HEK293 (cell line): ENCODE results near the gene LYPD4.
A peak's percentile ranks its signal among the peaks of the same experiment; 100 is the strongest.

Source experiments
- CTCF ChIA-PET: fragments of 350-600 bp; formaldehyde crosslinking; extraction: SDS; loops from one replicate; lab custom pipeline; 2021; ENCODE audit warnings: antibody characterized with exemption; lab: Yijun Ruan, JAX
- POLR2A ChIA-PET: fragments of 300-600 bp; formaldehyde crosslinking; extraction: SDS; loops from one replicate; lab custom pipeline; 2020; ENCODE audit warnings: antibody characterized with exemption, inconsistent platforms; lab: Yijun Ruan, JAX
- H3K27ac ChIP-seq: fragments of 200-500 bp; sonication (Bioruptor generic); 2 replicates; pipeline ENCODE4 v1.5.1; 2014; ENCODE audit warnings: low read depth, low read length, control low read depth, inconsistent platforms; ENCODE audit errors: extremely low read depth
- H3K36me3 ChIP-seq, 2 experiments: fragments of 200-500 bp in 1 of 2; sonication (Bioruptor generic) in 1 of 2; 1 replicate in 1 of 2; 2 replicates in 1 of 2; pipeline ENCODE4 v1.5.1; 2014 to 2017; ENCODE audit warnings: inconsistent platforms in 2 of 2, low read length in 2 of 2; ENCODE audit not compliant: control insufficient read depth in 2 of 2, insufficient read depth in 1 of 2
- H3K4me1 ChIP-seq: fragments of 200-500 bp; sonication (Bioruptor generic); 2 replicates; pipeline ENCODE4 v1.5.1; 2014; ENCODE audit warnings: mild to moderate bottlenecking, low read length, inconsistent platforms; ENCODE audit not compliant: control insufficient read depth, insufficient read depth
- H3K4me3 ChIP-seq: 2 replicates; pipeline ENCODE4 v1.5.1; 2011; ENCODE audit warnings: low read depth, mild to moderate bottlenecking, control low read depth, low read length, moderate library complexity
- H3K9me3 ChIP-seq: fragments of 200-500 bp; sonication (Bioruptor generic); 2 replicates; pipeline ENCODE4 v1.5.1; 2014; ENCODE audit warnings: low read depth, low read length, inconsistent platforms; ENCODE audit not compliant: control insufficient read depth, insufficient read depth
- CTCF ChIP-seq: fragments of 450-650 bp; formaldehyde crosslinking; IDR thresholded peaks from 2 replicates; pipeline ENCODE4 v1.5.1; 2016; ENCODE audit warnings: missing biosample characterization, missing genetic modification characterization
- SCRT2 ChIP-seq: fragments of 450-650 bp; formaldehyde crosslinking; IDR thresholded peaks from 2 replicates; pipeline ENCODE4 v1.5.1; 2016; ENCODE audit warnings: missing biosample characterization, missing genetic modification characterization
- ZBTB20 ChIP-seq: fragments of 450-650 bp; formaldehyde crosslinking; IDR thresholded peaks from 2 replicates; pipeline ENCODE4 v1.5.1; 2016; ENCODE audit warnings: missing biosample characterization, missing genetic modification characterization
- ZNF175 ChIP-seq: fragments of 450-650 bp; formaldehyde crosslinking; IDR thresholded peaks from 2 replicates; pipeline ENCODE4 v1.5.1; 2016; ENCODE audit warnings: missing biosample characterization, missing genetic modification characterization
- ZNF23 ChIP-seq: fragments of 450-650 bp; formaldehyde crosslinking; IDR thresholded peaks from 2 replicates; pipeline ENCODE4 v1.5.1; 2016; ENCODE audit warnings: missing biosample characterization, missing genetic modification characterization, borderline replicate concordance
- ZNF248 ChIP-seq: fragments of 450-650 bp; formaldehyde crosslinking; IDR thresholded peaks from 2 replicates; pipeline ENCODE4 v1.5.1; 2017; ENCODE audit warnings: missing biosample characterization, missing genetic modification characterization
- ZNF274 ChIP-seq, 2 experiments: fragments of 200-500 bp in 1 of 2; fragments of 450-650 bp in 1 of 2; sonication (Bioruptor generic) in 1 of 2; formaldehyde crosslinking in 1 of 2; IDR thresholded peaks; 2 replicates each; pipeline versions ENCODE4 v1.5.1 to v1.6.1; 2014 to 2016; ENCODE audit warnings: borderline replicate concordance in 1 of 2, inconsistent platforms in 1 of 2, low read length in 1 of 2, missing biosample characterization in 1 of 2, missing genetic modification characterization in 1 of 2
- ZNF501 ChIP-seq: fragments of 450-650 bp; formaldehyde crosslinking; IDR thresholded peaks from 2 replicates; pipeline ENCODE4 v1.5.1; 2016; ENCODE audit warnings: missing biosample characterization, missing genetic modification characterization
- ZNF530 ChIP-seq: fragments of 450-650 bp; formaldehyde crosslinking; IDR thresholded peaks from 2 replicates; pipeline ENCODE4 v1.5.1; 2016; ENCODE audit warnings: low read depth, missing biosample characterization, missing genetic modification characterization
- ZNF629 ChIP-seq: fragments of 450-650 bp; formaldehyde crosslinking; IDR thresholded peaks from 2 replicates; pipeline ENCODE4 v1.5.1; 2017; ENCODE audit warnings: missing biosample characterization, missing genetic modification characterization
- ZNF654 ChIP-seq: fragments of 450-650 bp; formaldehyde crosslinking; IDR thresholded peaks from 2 replicates; pipeline ENCODE4 v1.5.1; 2016; ENCODE audit warnings: low read depth, missing biosample characterization, missing genetic modification characterization
- ZNF660 ChIP-seq: fragments of 450-650 bp; IDR thresholded peaks from 2 replicates; pipeline ENCODE4 v1.5.1; 2018; ENCODE audit warnings: missing biosample characterization, mild to moderate bottlenecking, missing genetic modification characterization
- ZNF785 ChIP-seq: fragments of 450-650 bp; formaldehyde crosslinking; IDR thresholded peaks from 2 replicates; pipeline ENCODE4 v1.5.1; 2016; ENCODE audit warnings: missing biosample characterization, missing genetic modification characterization
- TF ChIP-seq, protein P1 (sequence below): fragments of 450-650 bp; formaldehyde crosslinking; IDR thresholded peaks from 2 replicates; pipeline ENCODE4 v1.5.1; 2016; ENCODE audit warnings: missing biosample characterization, missing genetic modification characterization
- TF ChIP-seq, protein P2 (sequence below): fragments of 450-650 bp; formaldehyde crosslinking; IDR thresholded peaks from 2 replicates; pipeline ENCODE4 v1.5.1; 2017; ENCODE audit warnings: missing biosample characterization, missing genetic modification characterization
- TF ChIP-seq, protein P3 (sequence below): fragments of 450-650 bp; formaldehyde crosslinking; IDR thresholded peaks from 2 replicates; pipeline ENCODE4 v1.5.1; 2016; ENCODE audit warnings: missing biosample characterization, missing genetic modification characterization

Gene LYPD4

DNA sequence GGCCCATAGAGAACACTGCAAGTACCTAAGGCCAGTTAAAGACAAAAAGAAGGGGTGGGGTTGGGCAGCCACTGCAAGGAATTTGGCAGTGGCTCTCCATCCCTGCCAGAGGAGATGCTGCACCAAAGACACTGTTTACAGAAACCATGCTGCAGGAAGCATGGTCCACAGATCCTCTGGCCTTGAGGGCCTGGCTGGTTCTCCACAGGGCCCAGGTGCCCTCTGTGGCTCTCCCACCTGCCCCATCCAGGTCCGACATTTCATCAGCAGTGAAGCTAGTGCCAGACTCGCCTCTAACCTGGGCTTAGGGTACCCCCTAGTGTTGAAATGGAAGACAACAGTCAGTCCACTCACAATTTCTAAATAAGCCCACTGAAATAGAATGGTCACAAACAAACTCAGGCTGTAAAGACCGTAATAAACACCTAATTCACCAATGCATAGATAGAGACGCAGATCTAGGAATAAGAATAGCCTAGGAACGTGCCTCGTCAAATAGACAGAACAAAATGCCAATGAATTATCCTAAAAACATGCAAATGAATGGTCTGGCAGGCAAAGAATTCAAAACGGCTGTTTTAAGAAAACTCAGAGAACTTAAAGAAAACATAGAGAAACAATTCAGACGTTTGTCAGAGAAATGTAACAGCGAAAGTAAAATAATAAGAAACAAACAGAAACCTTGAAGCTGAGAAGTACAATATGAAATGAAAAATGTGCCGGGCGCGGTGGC is 23.3 kb downstream of the LYPD4 start:
- Histone ChIP-seq H3K4me3 (no peak overlapping the region), H3K4me1 (no peaks in the 10 kb centered on the region), H3K36me3 (no peaks in the 10 kb centered on the region), H3K27ac (no peak overlapping the region), H3K9me3 (no peaks in the 10 kb centered on the region)
- POLR2A ChIA-PET: interaction anchor here (0.6 to 1.0 kb wide), 4 partner anchors 30 to 112 kb away, joined by 3 to 6 read pairs (median 3); no protein-coding TSS in a partner anchor
- CTCF ChIA-PET: interaction anchor here (0.6 to 13.3 kb wide), 34 partner anchors 9 to 531 kb away, joined by 3 to 202 read pairs (median 5); partner anchors contain the start of genes CEACAM3, CEACAM5 and CEACAM6
- TF ChIP-seq SCRT2 (tag by site-specific recombination) (no peak), ZNF501 (no peak), ZNF175 (no peak), CTCF (tag by site-specific recombination) (peak; percentile 86), ZNF785 (tag by site-specific recombination) (no peak), ZNF660 (tag by site-specific recombination) (0 out of 2 replicates have a peak, but pooled peaks have one; percentile 49), ZBTB20 (no peak), ZNF629 (tag by site-specific recombination) (no peak), ZNF530 (tag by site-specific recombination) (no peak), ZNF654 (tag by site-specific recombination) (peak; percentile 91)
- TF ChIP-seq, protein P1, sequence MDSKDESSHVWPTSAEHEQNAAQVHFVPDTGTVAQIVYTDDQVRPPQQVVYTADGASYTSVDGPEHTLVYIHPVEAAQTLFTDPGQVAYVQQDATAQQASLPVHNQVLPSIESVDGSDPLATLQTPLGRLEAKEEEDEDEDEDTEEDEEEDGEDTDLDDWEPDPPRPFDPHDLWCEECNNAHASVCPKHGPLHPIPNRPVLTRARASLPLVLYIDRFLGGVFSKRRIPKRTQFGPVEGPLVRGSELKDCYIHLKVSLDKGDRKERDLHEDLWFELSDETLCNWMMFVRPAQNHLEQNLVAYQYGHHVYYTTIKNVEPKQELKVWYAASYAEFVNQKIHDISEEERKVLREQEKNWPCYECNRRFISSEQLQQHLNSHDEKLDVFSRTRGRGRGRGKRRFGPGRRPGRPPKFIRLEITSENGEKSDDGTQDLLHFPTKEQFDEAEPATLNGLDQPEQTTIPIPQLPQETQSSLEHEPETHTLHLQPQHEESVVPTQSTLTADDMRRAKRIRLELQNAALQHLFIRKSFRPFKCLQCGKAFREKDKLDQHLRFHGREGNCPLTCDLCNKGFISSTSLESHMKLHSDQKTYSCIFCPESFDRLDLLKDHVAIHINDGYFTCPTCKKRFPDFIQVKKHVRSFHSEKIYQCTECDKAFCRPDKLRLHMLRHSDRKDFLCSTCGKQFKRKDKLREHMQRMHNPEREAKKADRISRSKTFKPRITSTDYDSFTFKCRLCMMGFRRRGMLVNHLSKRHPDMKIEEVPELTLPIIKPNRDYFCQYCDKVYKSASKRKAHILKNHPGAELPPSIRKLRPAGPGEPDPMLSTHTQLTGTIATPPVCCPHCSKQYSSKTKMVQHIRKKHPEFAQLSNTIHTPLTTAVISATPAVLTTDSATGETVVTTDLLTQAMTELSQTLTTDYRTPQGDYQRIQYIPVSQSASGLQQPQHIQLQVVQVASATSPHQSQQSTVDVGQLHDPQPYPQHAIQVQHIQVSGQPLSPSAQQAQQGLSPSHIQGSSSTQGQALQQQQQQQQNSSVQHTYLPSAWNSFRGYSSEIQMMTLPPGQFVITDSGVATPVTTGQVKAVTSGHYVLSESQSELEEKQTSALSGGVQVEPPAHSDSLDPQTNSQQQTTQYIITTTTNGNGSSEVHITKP (tag by site-specific recombination): peak; percentile 57
- TF ChIP-seq, protein P2, sequence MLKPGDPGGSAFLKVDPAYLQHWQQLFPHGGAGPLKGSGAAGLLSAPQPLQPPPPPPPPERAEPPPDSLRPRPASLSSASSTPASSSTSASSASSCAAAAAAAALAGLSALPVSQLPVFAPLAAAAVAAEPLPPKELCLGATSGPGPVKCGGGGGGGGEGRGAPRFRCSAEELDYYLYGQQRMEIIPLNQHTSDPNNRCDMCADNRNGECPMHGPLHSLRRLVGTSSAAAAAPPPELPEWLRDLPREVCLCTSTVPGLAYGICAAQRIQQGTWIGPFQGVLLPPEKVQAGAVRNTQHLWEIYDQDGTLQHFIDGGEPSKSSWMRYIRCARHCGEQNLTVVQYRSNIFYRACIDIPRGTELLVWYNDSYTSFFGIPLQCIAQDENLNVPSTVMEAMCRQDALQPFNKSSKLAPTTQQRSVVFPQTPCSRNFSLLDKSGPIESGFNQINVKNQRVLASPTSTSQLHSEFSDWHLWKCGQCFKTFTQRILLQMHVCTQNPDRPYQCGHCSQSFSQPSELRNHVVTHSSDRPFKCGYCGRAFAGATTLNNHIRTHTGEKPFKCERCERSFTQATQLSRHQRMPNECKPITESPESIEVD (tag by site-specific recombination): no peak
- TF ChIP-seq, protein P3, sequence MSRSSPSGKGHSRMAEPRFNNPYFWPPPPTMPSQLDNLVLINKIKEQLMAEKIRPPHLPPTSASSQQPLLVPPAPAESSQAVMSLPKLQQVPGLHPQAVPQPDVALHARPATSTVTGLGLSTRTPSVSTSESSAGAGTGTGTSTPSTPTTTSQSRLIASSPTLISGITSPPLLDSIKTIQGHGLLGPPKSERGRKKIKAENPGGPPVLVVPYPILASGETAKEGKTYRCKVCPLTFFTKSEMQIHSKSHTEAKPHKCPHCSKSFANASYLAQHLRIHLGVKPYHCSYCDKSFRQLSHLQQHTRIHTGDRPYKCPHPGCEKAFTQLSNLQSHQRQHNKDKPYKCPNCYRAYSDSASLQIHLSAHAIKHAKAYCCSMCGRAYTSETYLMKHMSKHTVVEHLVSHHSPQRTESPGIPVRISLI (tag by site-specific recombination): no peak

DNA sequence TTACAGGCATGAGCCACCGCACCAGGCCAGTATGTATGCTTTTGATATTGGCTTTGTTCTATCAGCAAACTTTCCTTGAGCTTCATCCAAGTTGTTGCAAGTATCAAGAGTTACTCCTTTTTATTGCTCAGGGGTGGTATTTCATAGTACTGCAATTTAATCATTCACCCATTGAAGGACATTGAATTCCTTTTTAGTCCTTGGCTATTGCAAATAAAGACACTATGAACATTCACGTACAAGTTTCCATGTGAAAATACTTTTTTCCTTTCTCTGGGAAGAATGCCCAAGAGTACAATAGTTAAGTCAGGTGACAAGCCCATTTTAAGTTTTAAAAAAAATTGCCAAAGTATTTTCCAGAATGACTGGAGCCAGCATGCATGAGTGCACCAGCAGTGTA is 27.7 kb downstream of the LYPD4 start:
- Histone ChIP-seq H3K27ac (no peak overlapping the region), H3K4me3 (no peak overlapping the region), H3K36me3 (no peaks in the 10 kb centered on the region), H3K9me3 (no peaks in the 10 kb centered on the region)
- POLR2A ChIA-PET: no interaction called here
- TF ChIP-seq, protein P2 (tag by site-specific recombination): no peak
- TF ChIP-seq ZNF274 (IDR thresholded peaks at IDR 0.05; ENCODE audit: low read length) (no peak), ZNF274 (tag by site-specific recombination; IDR thresholded peaks at IDR 0.05; ENCODE audit: borderline replicate concordance) (no peak), ZNF248 (tag by site-specific recombination) (no peak), ZNF23 (tag by site-specific recombination) (no peak)
- TF ChIP-seq, all 188 proteins: peak for 0
- no peaks in the 10 kb centered on the region for H3K4me1 ChIP-seq
- CTCF ChIA-PET: interaction anchor here (0.5 to 13.3 kb wide), 4 partner anchors 22 to 246 kb away, joined by 3 to 202 read pairs (median 17); partner anchors contain the start of gene CEACAM3
